ENCODE data around the gene DKK1. TPM values are rescaled to one million over a fixed set of nuclear protein-coding genes. Genes with fewer than 3 reads are reported as not detected.

The DKK1 gene
- total RNA-seq, 2 donors from 2014 or later: 12.0 to 28.9 TPM

DNA sequence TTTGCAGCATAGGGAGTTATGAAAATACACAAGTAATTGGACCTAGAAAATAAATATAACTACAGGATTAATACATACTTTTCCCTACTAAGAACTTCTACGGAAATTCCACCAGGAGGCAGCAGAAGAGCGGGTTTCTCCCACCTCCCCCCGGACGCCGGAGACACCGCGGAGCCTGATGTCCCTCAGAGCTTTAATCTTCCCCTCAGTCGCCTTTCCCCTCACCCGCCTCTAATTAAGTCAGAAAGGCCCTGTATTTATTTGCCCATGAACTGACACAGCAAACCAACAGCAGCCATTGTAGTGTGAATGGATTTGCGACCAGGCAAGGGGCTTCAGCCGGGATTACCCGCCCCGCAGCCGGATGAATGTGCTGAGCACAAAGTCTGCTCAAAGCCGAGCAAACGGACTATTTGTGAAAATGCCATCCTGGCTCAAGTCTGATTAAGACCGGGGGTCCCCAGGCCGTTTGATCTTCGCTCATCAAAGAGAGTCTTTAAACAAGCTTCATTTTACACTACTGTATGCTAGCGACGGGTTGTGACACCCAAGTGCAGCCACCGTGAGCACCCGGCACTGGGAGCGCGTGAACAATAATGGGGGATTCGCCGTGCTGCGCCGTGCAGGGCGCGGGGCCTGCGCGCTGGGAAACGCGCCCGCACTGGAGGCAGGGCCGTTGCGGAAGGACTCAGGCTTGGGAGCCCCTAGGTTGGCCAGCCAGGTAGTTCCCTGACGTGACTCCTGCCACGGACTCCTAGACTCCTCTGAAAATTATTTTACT, 5.6 kb upstream of the DKK1 start:
- WGBS, 2 experiments (ENCODE audit: insufficient coverage in 1 of 2, insufficient read length in 1 of 2): 9 to 11% methylated on average over 13 to 40 of the region's 40 CpGs
- Histone ChIP-seq H3K36me3 (ENCODE audit: control insufficient read depth, insufficient read depth, low read length) (no peaks in the 10 kb centered on the region), H3K9me3 (ENCODE audit: control insufficient read depth, low read length) (no peaks in the 10 kb centered on the region), H3K27ac (ENCODE audit: low read depth, low read length) (no peak overlapping the region), H3K9ac (ENCODE audit: extremely low read depth, low read length, poor library complexity, severe bottlenecking) (no peak overlapping the region), H3K27me3 (ENCODE audit: control insufficient read depth, insufficient read depth, low read length, poor library complexity, severe bottlenecking) (peaks cover 32% of the 10 kb centered on the region), H3K4me3 (ENCODE audit: low read length) (peak overlapping the region; percentile 74), H3K4me1 (ENCODE audit: control insufficient read depth, insufficient read depth, low read length) (no peaks in the 10 kb centered on the region)
- peak; percentile 85 for DNase-seq
- Mint-ChIP-seq H3K27ac (peak overlapping the region; percentile 88), H3K27me3 (ENCODE audit: insufficient read depth) (peaks cover 44% of the 10 kb centered on the region), H3K4me3 (peak overlapping the region; percentile 67), H3K9me3 (no peaks in the 10 kb centered on the region), H3K36me3 (ENCODE audit: low read depth) (no peaks in the 10 kb centered on the region), H3K4me1 (peaks cover 11% of the 10 kb centered on the region)
- TF ChIP-seq, protein P1, sequence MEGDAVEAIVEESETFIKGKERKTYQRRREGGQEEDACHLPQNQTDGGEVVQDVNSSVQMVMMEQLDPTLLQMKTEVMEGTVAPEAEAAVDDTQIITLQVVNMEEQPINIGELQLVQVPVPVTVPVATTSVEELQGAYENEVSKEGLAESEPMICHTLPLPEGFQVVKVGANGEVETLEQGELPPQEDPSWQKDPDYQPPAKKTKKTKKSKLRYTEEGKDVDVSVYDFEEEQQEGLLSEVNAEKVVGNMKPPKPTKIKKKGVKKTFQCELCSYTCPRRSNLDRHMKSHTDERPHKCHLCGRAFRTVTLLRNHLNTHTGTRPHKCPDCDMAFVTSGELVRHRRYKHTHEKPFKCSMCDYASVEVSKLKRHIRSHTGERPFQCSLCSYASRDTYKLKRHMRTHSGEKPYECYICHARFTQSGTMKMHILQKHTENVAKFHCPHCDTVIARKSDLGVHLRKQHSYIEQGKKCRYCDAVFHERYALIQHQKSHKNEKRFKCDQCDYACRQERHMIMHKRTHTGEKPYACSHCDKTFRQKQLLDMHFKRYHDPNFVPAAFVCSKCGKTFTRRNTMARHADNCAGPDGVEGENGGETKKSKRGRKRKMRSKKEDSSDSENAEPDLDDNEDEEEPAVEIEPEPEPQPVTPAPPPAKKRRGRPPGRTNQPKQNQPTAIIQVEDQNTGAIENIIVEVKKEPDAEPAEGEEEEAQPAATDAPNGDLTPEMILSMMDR (conservative IDR thresholded peaks at IDR 0.05): peak; percentile 92

DNA sequence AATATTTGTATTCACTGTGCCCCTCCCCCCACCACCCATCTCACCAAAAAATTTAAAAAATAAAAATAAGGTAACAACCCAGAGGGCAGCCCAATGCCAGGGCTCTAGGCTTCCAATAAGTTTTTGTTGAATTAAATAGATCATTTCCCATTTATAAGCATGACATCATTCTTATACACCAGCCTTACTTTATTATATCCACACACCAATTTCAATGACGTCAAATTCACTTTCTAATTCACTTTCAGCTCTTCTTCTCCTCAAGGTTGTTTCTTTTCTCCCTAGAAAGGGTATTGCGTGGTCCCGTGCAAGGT, 1.2 kb upstream of the DKK1 start:
- H3K27me3 Mint-ChIP-seq (ENCODE audit: insufficient read depth): peaks cover 78% of the 10 kb centered on the region
- peaks cover 7% of the 10 kb centered on the region for H3K36me3 Mint-ChIP-seq (ENCODE audit: low read depth)
- WGBS, 2 experiments (ENCODE audit: insufficient coverage in 1 of 2, insufficient read length in 1 of 2): 1% methylated on average over 3 of the region's 3 CpGs; no CpG with 5 or more reads in 1 of the 2 experiments
- no peak for DNase-seq
- H3K9me3 Mint-ChIP-seq: no peaks in the 10 kb centered on the region
- H3K4me3 Mint-ChIP-seq: peak overlapping the region; percentile 74
- Histone ChIP-seq H3K36me3 (ENCODE audit: control insufficient read depth, insufficient read depth, low read length) (peaks cover 18% of the 10 kb centered on the region), H3K9ac (ENCODE audit: extremely low read depth, low read length, poor library complexity, severe bottlenecking) (peak overlapping the region; percentile 44), H3K4me1 (ENCODE audit: control insufficient read depth, insufficient read depth, low read length) (no peaks in the 10 kb centered on the region), H3K9me3 (ENCODE audit: control insufficient read depth, low read length) (no peaks in the 10 kb centered on the region), H3K27ac (ENCODE audit: low read depth, low read length) (no peak overlapping the region), H3K27me3 (ENCODE audit: control insufficient read depth, insufficient read depth, low read length, poor library complexity, severe bottlenecking) (peaks cover 44% of the 10 kb centered on the region), H3K4me3 (ENCODE audit: low read length) (peak overlapping the region; percentile 89)
- TF ChIP-seq, protein P1 (conservative IDR thresholded peaks at IDR 0.05): no peak
- H3K27ac Mint-ChIP-seq: no peak overlapping the region
- H3K4me1 Mint-ChIP-seq: peaks cover 27% of the 10 kb centered on the region

DNA sequence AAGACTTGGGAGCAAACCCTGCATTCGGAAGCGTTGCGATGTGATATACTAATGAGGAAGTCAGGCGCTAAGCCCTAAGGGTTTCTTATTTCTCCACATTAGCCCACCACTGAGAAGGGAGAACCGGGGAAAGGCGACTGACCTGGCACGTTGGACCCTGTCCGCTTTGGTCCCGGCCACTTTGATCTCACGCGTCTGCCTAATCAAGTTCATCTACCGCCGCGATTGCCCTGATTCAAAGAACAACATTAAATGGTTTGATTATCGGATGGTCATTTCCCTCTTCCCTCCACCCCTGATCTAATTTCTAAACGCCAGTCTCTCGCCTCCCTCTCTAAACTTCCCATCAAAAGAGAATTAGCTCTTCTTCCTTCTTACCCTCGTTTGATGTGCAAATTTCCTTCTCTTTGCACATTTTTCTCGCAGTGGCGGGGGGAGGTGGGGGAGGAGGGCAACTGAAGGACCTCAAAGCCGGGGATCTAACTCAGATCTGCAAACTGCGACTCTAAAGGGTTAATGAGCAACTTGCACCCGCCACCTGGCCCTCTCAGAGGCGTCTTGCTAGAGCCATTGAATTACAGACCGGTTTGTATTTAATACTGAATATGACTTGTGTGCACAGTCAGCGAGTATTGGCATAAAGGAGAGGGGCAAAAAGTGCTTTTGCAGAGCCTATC, 687 bp upstream of the DKK1 start:
- Mint-ChIP-seq H3K9me3 (no peaks in the 10 kb centered on the region), H3K4me1 (peaks cover 28% of the 10 kb centered on the region), H3K4me3 (peak overlapping the region; percentile 74), H3K36me3 (ENCODE audit: low read depth) (peaks cover 7% of the 10 kb centered on the region), H3K27me3 (ENCODE audit: insufficient read depth) (peaks cover 80% of the 10 kb centered on the region), H3K27ac (no peak overlapping the region)
- Histone ChIP-seq H3K36me3 (ENCODE audit: control insufficient read depth, insufficient read depth, low read length) (peaks cover 18% of the 10 kb centered on the region), H3K9me3 (ENCODE audit: control insufficient read depth, low read length) (no peaks in the 10 kb centered on the region), H3K27ac (ENCODE audit: low read depth, low read length) (no peak overlapping the region), H3K4me3 (ENCODE audit: low read length) (peak overlapping the region; percentile 89), H3K4me1 (ENCODE audit: control insufficient read depth, insufficient read depth, low read length) (no peaks in the 10 kb centered on the region), H3K9ac (ENCODE audit: extremely low read depth, low read length, poor library complexity, severe bottlenecking) (peak overlapping the region; percentile 44), H3K27me3 (ENCODE audit: control insufficient read depth, insufficient read depth, low read length, poor library complexity, severe bottlenecking) (peaks cover 44% of the 10 kb centered on the region)
- peak; percentile 80 for DNase-seq
- WGBS, 2 experiments (ENCODE audit: insufficient coverage in 1 of 2, insufficient read length in 1 of 2): 1% methylated on average over 19 to 26 of the region's 26 CpGs
- TF ChIP-seq, protein P1 (conservative IDR thresholded peaks at IDR 0.05): no peak
